Fibroblast of villous mesenchyme (primary cell): ENCODE results near the gene ELN. TPM values are rescaled to one million over a fixed set of nuclear protein-coding genes. Genes with fewer than 3 reads are reported as not detected.

ENCODE experiments used
- DNase-seq: peaks from one replicate; pipeline ENCODE4 v3.0.0-alpha.2; 2010; ENCODE audit warnings: low read depth
- H3K4me3 ChIP-seq: 2 replicates; pipeline ENCODE4 v1.5.1; 2011; ENCODE audit warnings: low read depth, mild to moderate bottlenecking, low read length
- CTCF ChIP-seq: IDR thresholded peaks from 2 replicates; pipeline ENCODE4 v1.5.1; 2012; ENCODE audit warnings: low read depth, mild to moderate bottlenecking, low read length; ENCODE audit not compliant: insufficient read depth
- total RNA-seq: library from RNA; depleted of rRNA; stranded (reverse); fragments of >200 nt; gene quantifications from 2 replicates; pipeline ENCODE4 v1.2.3, GENCODE V29; 2012

The ELN gene
- total RNA-seq, 1 donor = under 0.01 TPM

- DNase-seq = no peak
- TF ChIP-seq CTCF = no peak
- no peak overlapping the region for H3K4me3 ChIP-seq
Observed at GRCh38 chr7:74116356-74116755, 88.4 kb downstream of the ELN start.

Other genes starting within 250 kb of the ELN start
- under 0.01 and 0.86 TPM in 2 replicates for gene CLDN4, start 197.2 kb upstream of the ELN start, total RNA-seq
- 1.6 and 2.6 TPM in 2 replicates for gene METTL27, start 185.7 kb upstream of the ELN start, total RNA-seq
- gene TMEM270, start 167.0 kb upstream of the ELN start, total RNA-seq = not detected in 2 replicates
- gene LIMK1, start 55.6 kb downstream of the ELN start, total RNA-seq = 44.9 and 50.6 TPM in 2 replicates
- gene EIF4H, start 146.2 kb downstream of the ELN start, total RNA-seq = 248 and 293 TPM in 2 replicates
- gene LAT2, start 181.8 kb downstream of the ELN start, total RNA-seq = 0.32 and 1.3 TPM in 2 replicates
- gene RFC2, start 226.2 kb downstream of the ELN start, total RNA-seq = 18.4 and 22.0 TPM in 2 replicates